ENCODE data around the gene ODC1.

The ODC1 gene

GRCh38 chr2:10411557-10411956, 36.6 kb downstream of the ODC1 start:
- TF ChIP-seq, protein P1, sequence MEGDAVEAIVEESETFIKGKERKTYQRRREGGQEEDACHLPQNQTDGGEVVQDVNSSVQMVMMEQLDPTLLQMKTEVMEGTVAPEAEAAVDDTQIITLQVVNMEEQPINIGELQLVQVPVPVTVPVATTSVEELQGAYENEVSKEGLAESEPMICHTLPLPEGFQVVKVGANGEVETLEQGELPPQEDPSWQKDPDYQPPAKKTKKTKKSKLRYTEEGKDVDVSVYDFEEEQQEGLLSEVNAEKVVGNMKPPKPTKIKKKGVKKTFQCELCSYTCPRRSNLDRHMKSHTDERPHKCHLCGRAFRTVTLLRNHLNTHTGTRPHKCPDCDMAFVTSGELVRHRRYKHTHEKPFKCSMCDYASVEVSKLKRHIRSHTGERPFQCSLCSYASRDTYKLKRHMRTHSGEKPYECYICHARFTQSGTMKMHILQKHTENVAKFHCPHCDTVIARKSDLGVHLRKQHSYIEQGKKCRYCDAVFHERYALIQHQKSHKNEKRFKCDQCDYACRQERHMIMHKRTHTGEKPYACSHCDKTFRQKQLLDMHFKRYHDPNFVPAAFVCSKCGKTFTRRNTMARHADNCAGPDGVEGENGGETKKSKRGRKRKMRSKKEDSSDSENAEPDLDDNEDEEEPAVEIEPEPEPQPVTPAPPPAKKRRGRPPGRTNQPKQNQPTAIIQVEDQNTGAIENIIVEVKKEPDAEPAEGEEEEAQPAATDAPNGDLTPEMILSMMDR (IDR thresholded peaks at IDR 0.05; ENCODE audit: extremely low read depth, missing control alignments) = no peak
- no peak for DNase-seq (ENCODE audit: low spot score)

DNA sequence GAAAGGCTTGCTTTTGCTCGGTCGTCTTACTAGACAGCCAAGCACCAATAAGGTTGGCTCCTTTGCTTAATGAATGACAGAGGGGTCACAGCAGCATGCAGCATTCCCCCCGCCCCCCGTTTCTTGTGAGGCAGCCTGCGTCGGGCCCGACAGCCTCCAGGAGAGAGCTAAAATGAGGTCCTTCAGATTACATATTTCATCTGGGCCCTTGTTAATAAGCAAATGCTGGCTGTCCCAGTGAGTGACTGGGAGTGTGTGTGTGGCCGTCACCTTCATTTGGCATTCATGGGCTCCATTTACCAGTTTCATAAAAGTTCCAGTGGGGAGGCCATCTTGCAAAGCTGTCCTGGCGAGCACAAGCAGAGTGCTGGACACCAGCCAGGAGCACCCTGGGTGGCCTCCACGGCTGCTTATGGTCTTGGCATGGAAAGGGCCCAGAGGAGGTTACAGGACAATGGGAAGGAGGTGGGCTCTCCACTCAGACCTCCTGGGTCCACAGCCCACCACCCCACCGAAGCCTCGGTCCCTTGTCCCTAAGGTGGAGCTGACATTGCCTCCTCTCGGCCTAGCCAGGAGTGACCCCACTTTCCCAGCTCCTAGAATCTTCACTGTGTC, 37.2 kb downstream of the ODC1 start:
- TF ChIP-seq, protein P1 (IDR thresholded peaks at IDR 0.05; ENCODE audit: extremely low read depth, missing control alignments) = no peak
- DNase-seq (ENCODE audit: low spot score) = no peak

GRCh38 chr2:10410001-10410822, 37.9 kb downstream of the ODC1 start:
- TF ChIP-seq, protein P1 (IDR thresholded peaks at IDR 0.05; ENCODE audit: extremely low read depth, missing control alignments) = no peak

GRCh38 chr2:10408649-10409579, 39.2 kb downstream of the ODC1 start:
- DNase-seq (ENCODE audit: low spot score) = peak; percentile 90
- TF ChIP-seq, protein P1 (IDR thresholded peaks at IDR 0.05; ENCODE audit: extremely low read depth, missing control alignments) = peak; percentile 95

More at GRCh38 chr2:10410001-10410822, 37.9 kb downstream of the ODC1 start:
- peak; percentile 75 for DNase-seq (ENCODE audit: low spot score)

- TF ChIP-seq, protein P1 (IDR thresholded peaks at IDR 0.05; ENCODE audit: extremely low read depth, missing control alignments) = no peak
- DNase-seq (ENCODE audit: low spot score) = peak; percentile 78
These were observed 40.1 kb downstream of the ODC1 start for GRCh38 chr2:10407841-10408648.

DNA sequence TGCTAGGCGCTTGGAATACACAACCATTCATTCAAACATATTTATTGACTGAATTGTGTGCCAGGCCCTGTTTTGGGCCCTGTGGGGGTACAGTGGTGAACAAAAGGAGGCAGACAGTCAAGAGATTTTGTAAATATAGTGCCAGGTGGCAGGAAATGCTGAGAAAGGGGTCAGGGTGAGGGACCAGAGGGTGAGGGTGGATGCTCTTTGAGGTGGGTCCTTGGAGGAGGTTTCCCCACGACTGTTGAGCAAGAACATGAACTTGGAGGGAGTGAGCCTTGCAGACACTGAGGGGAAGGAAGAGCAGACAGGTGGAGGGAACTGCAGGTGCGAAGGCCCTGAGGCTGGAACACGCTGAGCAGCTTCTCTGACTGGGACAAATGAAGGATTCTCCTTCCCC, 40.7 kb downstream of the ODC1 start:
- no peak for DNase-seq (ENCODE audit: low spot score)
- TF ChIP-seq, protein P1 (IDR thresholded peaks at IDR 0.05; ENCODE audit: extremely low read depth, missing control alignments) = no peak

All from GM20000 (cell line).